Measurements from ENCODE around the gene FAAP20. TPM values are rescaled to one million over a fixed set of nuclear protein-coding genes. Genes with fewer than 3 reads are reported as not detected.
"Not testable (repeated sequence)": the region's sequence is repeated elsewhere in the genome, so short reads cannot be mapped to it uniquely, and the experiment has no call there.

FAAP20 gene
- total RNA-seq, 1 experiment from 2014 or later, result 114 TPM

GRCh38 chr1:2150801-2151200 lies 43.8 kb downstream of the FAAP20 start:
- CTCF ChIA-PET, result interaction anchor here (0.8 kb wide), 1 partner anchor 11 kb away, joined by 3 read pairs; no protein-coding TSS in a partner anchor
- H3K27ac ChIP-seq (ENCODE audit: low read length), result no peak overlapping the region
- no TSS peak for BruUV-seq (replicated peaks)
- DNase-seq, result no peak
- H3K4me2 ChIP-seq (ENCODE audit: low read length), result no peak overlapping the region
- no peaks in the 10 kb centered on the region for H3K9me3 ChIP-seq (ENCODE audit: low read length)
- H4K20me1 ChIP-seq (ENCODE audit: low read length), result no peaks in the 10 kb centered on the region
- H3K27me3 ChIP-seq (ENCODE audit: low read length), result no peaks in the 10 kb centered on the region
- H3K4me1 ChIP-seq (ENCODE audit: insufficient read depth, low read length), result no peaks in the 10 kb centered on the region
- TF ChIP-seq EZH2 (IDR thresholded peaks at IDR 0.05; ENCODE audit: low read length, unreplicated experiment) (no peak), EZH2phosphoT487 (IDR thresholded peaks at IDR 0.05; ENCODE audit: borderline replicate concordance, low read length) (no peak), CTCF (conservative IDR thresholded peaks at IDR 0.05; ENCODE audit: low read depth, low read length) (no peak)
- intact Hi-C loops (cut with micrococcal nuclease), result no loop called here
- H3K36me3 ChIP-seq (ENCODE audit: low read depth, low read length), result peaks cover 23% of the 10 kb centered on the region
- no peaks in the 10 kb centered on the region for H3F3A ChIP-seq (ENCODE audit: low read length, unreplicated experiment)
- H3K9me2 ChIP-seq (replicated peaks; ENCODE audit: low read length), result no peaks in the 10 kb centered on the region
- POLR2A ChIA-PET (ENCODE audit: unreplicated experiment), result no interaction called here
- no peak for ATAC-seq
- no peak overlapping the region for H2AFZ ChIP-seq (ENCODE audit: low read length)
- H3K79me2 ChIP-seq (ENCODE audit: low read length), result no peaks in the 10 kb centered on the region
- no peak overlapping the region for H3K9ac ChIP-seq (ENCODE audit: low read length)
- H3K4me3 ChIP-seq (ENCODE audit: low read length), result no peak overlapping the region

GRCh38 chr1:2148691-2149090 lies 45.9 kb downstream of the FAAP20 start:
- no peaks in the 10 kb centered on the region for H3K9me3 ChIP-seq (ENCODE audit: low read length)
- no peaks in the 10 kb centered on the region for H3K79me2 ChIP-seq (ENCODE audit: low read length)
- H3F3A ChIP-seq (ENCODE audit: low read length, unreplicated experiment), result no peaks in the 10 kb centered on the region
- CTCF ChIA-PET, result no interaction called here
- intact Hi-C loops (cut with micrococcal nuclease), result no loop called here
- H3K27ac ChIP-seq (ENCODE audit: low read length), result no peak overlapping the region
- DNase-seq, result no peak
- no peak for ATAC-seq
- BruUV-seq (replicated peaks), result no TSS peak
- H3K9me2 ChIP-seq (replicated peaks; ENCODE audit: low read length), result no peaks in the 10 kb centered on the region
- H4K20me1 ChIP-seq (ENCODE audit: low read length), result no peaks in the 10 kb centered on the region
- H3K4me2 ChIP-seq (ENCODE audit: low read length), result no peak overlapping the region
- H3K9ac ChIP-seq (ENCODE audit: low read length), result no peak overlapping the region
- H3K4me3 ChIP-seq (ENCODE audit: low read length), result no peak overlapping the region
- H3K27me3 ChIP-seq (ENCODE audit: low read length), result no peaks in the 10 kb centered on the region
- no peak for TF ChIP-seq CTCF (conservative IDR thresholded peaks at IDR 0.05; ENCODE audit: low read depth, low read length)
- H2AFZ ChIP-seq (ENCODE audit: low read length), result no peak overlapping the region
- H3K4me1 ChIP-seq (ENCODE audit: insufficient read depth, low read length), result no peaks in the 10 kb centered on the region
- 0 out of 2 replicates have a peak, but pooled peaks cover 12% of the 10 kb centered on the region for H3K36me3 ChIP-seq (ENCODE audit: low read depth, low read length)
- POLR2A ChIA-PET (ENCODE audit: unreplicated experiment), result no interaction called here

- H3K9me3 ChIP-seq (ENCODE audit: low read length); ATAC-seq; H3K9me2 ChIP-seq (replicated peaks; ENCODE audit: low read length); H3K9ac ChIP-seq (ENCODE audit: low read length); H3K36me3 ChIP-seq (ENCODE audit: low read depth, low read length); H3K27me3 ChIP-seq (ENCODE audit: low read length); H3K4me2 ChIP-seq (ENCODE audit: low read length); H3K79me2 ChIP-seq (ENCODE audit: low read length); intact Hi-C loops (cut with micrococcal nuclease); H3K4me1 ChIP-seq (ENCODE audit: insufficient read depth, low read length); H3K27ac ChIP-seq (ENCODE audit: low read length); H3K4me3 ChIP-seq (ENCODE audit: low read length); H2AFZ ChIP-seq (ENCODE audit: low read length); H3F3A ChIP-seq (ENCODE audit: low read length, unreplicated experiment); POLR2A ChIA-PET (ENCODE audit: unreplicated experiment); CTCF ChIA-PET; DNase-seq; BruUV-seq (replicated peaks); H4K20me1 ChIP-seq (ENCODE audit: low read length): not testable (repeated sequence)
Measured at GRCh38 chr1:2147869-2148268, 46.7 kb downstream of the FAAP20 start.

All from PC-3 (cell line).